ENCODE data around the gene HGS. TPM values are rescaled to one million over a fixed set of nuclear protein-coding genes. Genes with fewer than 3 reads are reported as not detected.

The HGS gene
- total and polyA plus RNA-seq, 2 of the 13 experiments (the other 11 are each of a cell fraction or from before 2014, with no cell fraction given), result 73.3 to 78.1 TPM

GRCh38 chr17:81652906-81653771 lies 30.7 kb upstream of the HGS start (continued):
- TF ChIP-seq THRA (CRISPR knock-in tag; IDR thresholded peaks at IDR 0.05; ENCODE audit: borderline replicate concordance), result no peak
- TF ChIP-seq SMC3 (IDR thresholded peaks at IDR 0.05; ENCODE audit: low read length), result no peak
- TF ChIP-seq GLI4 (CRISPR knock-in tag; IDR thresholded peaks at IDR 0.05; ENCODE audit: borderline replicate concordance), result 0 out of 2 replicates have a peak, but pooled peaks have one; percentile 47
- no peak; the same call in 1 of the 2 replicates for TF ChIP-seq HOXA3 (CRISPR knock-in tag; IDR thresholded peaks at IDR 0.05)
- no peak for TF ChIP-seq KDM5B (CRISPR knock-in tag; IDR thresholded peaks at IDR 0.05; ENCODE audit: borderline replicate concordance)
- TF ChIP-seq ZNF441 (CRISPR knock-in tag; IDR thresholded peaks at IDR 0.05; ENCODE audit: borderline replicate concordance), result no peak
- TF ChIP-seq ZMYM3 (CRISPR knock-in tag; IDR thresholded peaks at IDR 0.05), result no peak
- no peak for TF ChIP-seq HNRNPUL1 (IDR thresholded peaks at IDR 0.05; ENCODE audit: low read depth, low read length)
- no peak for TF ChIP-seq ZNF598 (CRISPR knock-in tag; IDR thresholded peaks at IDR 0.05; ENCODE audit: borderline replicate concordance)
- no peak for TF ChIP-seq TEAD2 (CRISPR knock-in tag; IDR thresholded peaks at IDR 0.05)
- no peak for TF ChIP-seq ERF (CRISPR knock-in tag; IDR thresholded peaks at IDR 0.05)
- no peak for TF ChIP-seq HOXD1 (CRISPR knock-in tag; IDR thresholded peaks at IDR 0.05)
- TF ChIP-seq HDAC1 (CRISPR knock-in tag; IDR thresholded peaks at IDR 0.05), result no peak; the same call in 1 of the 2 replicates
- TF ChIP-seq ARID2 (CRISPR knock-in tag; IDR thresholded peaks at IDR 0.05; ENCODE audit: borderline replicate concordance), result no peak
- TF ChIP-seq KLF11 (CRISPR knock-in tag; IDR thresholded peaks at IDR 0.05), result no peak
- no peak for TF ChIP-seq KLF9 (CRISPR knock-in tag; IDR thresholded peaks at IDR 0.05; ENCODE audit: low read depth)
- TF ChIP-seq ZFAT (CRISPR knock-in tag; conservative IDR thresholded peaks at IDR 0.05), result no peak
- TF ChIP-seq TMF1 (CRISPR knock-in tag; IDR thresholded peaks at IDR 0.05; ENCODE audit: low read depth), result no peak
- peak; percentile 33; the same call in 1 of the 2 replicates for TF ChIP-seq TAF1 (CRISPR knock-in tag; IDR thresholded peaks at IDR 0.05)
- TF ChIP-seq BRCA1 (CRISPR knock-in tag; IDR thresholded peaks at IDR 0.05), result no peak
- 0 out of 2 replicates have a peak, but pooled peaks have one; percentile 54 for TF ChIP-seq ZNF567 (CRISPR knock-in tag; IDR thresholded peaks at IDR 0.05; ENCODE audit: borderline replicate concordance)
- no peak for TF ChIP-seq SIN3B (IDR thresholded peaks at IDR 0.05; ENCODE audit: low read length)
- TF ChIP-seq HMGXB3 (CRISPR knock-in tag; IDR thresholded peaks at IDR 0.05; ENCODE audit: borderline replicate concordance), result no peak
